PC-9 (cell line): ENCODE measurements around the gene SARS2.

Source experiments
- CTCF ChIP-seq: fragments of 200-600 bp; sonication (generic); conservative IDR thresholded peaks from 2 replicates; pipeline ENCODE4 v1.6.1; 2017; ENCODE audit warnings: mixed run types, antibody characterized with exemption, mild to moderate bottlenecking, moderate library complexity
- EZH2 ChIP-seq: fragments of 200-600 bp; sonication (generic); IDR thresholded peaks from 2 replicates; pipeline ENCODE4 v1.8.0; 2017; ENCODE audit warnings: antibody characterized with exemption, low read depth

DNA sequence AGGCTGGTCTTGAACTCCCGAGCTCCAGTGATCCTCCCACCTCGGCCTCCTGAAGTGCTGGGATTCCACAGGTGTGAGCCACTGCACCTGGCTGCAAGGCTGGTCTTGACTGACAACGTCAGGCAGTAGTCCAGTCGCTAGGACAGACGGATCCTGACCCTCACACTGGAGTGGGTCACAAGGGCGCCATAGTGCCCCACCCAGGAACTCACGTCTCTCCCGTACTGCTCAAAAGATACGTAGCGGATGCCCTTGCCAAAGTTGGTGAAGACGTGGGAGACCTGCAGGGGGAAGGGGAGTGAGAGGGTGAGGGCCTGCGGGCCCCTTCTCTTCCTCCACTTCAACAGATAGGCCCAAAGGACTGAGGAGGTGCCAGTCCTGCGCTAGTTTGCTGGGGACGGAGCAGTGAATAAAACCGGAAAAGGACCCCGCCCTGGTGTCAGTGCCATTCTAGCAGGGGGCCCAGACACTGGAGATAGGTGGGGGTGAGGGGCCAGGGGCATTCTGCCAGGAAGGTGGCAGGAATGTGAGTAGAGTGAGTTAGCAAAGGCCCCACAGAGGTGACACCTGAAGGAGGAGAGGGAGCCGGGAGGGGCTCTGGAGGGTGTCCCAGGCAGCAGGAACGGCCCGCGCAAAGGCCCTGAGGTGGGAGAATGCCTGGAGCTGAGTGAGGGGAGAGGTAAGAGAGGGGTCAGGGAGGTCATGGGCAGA is 12.1 kb upstream of the SARS2 start:
- TF ChIP-seq CTCF (no peak), EZH2 (no peak)
